RWPE1 (cell line): Measurements from ENCODE around the gene BICRA.
"Not testable (repeated sequence)": the region's sequence is repeated elsewhere in the genome, so short reads cannot be mapped to it uniquely, and the experiment has no call there.

Experiments
- CTCF ChIA-PET: fragments of 350-600 bp; sonication (Branson Sonifier 250); formaldehyde crosslinking; extraction: SDS; loops from one replicate; lab custom pipeline; 2021; lab: Yijun Ruan, JAX
- POLR2A ChIA-PET: fragments of 400-600 bp; formaldehyde crosslinking; extraction: SDS; loops from one replicate; lab custom pipeline; 2020; ENCODE audit warnings: antibody characterized with exemption; ENCODE audit not compliant: low non-redundant PET; lab: Yijun Ruan, JAX
- DNase-seq: peaks from one replicate; pipeline ENCODE4 v3.0.0; 2012; ENCODE audit warnings: low spot score
- H3K27ac ChIP-seq: fragments of 450-650 bp; 2 replicates; pipeline ENCODE4 v1.5.1; 2017
- TF ChIP-seq, protein P1 (sequence below): fragments of 450-650 bp; conservative IDR thresholded peaks from 2 replicates; pipeline ENCODE4 v1.5.1; 2017; ENCODE audit warnings: low read depth, mild to moderate bottlenecking

Gene BICRA

DNA sequence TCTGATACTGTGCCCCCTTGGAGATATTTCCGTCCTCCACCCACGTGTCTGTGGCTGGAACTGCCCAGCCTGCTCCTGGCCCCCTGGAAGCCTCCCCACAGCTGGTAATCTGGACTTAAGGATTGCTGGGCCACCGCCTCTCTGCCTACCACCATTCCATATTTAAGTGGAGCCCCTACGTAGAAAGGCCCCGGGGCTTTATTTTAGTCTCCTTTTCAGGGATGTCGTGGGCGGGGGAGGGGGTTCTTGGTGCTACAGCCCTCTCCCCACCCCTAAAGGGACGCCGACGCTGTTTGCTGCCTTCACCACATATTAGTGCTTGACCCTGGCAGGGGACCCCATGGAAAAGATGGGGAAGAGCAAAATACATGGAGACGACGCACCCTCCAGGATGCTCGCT is 133.7 kb downstream of the BICRA start:
- ChIA-PET CTCF (interaction anchor here (3.8 kb wide), 1 partner anchor 30 kb away, joined by 59 read pairs; the partner anchor contains the start of gene EHD2), POLR2A (interaction anchor here (1.2 kb wide), 1 partner anchor 29 kb away, joined by 4 read pairs; the partner anchor contains the start of gene EHD2)
- TF ChIP-seq, protein P1, sequence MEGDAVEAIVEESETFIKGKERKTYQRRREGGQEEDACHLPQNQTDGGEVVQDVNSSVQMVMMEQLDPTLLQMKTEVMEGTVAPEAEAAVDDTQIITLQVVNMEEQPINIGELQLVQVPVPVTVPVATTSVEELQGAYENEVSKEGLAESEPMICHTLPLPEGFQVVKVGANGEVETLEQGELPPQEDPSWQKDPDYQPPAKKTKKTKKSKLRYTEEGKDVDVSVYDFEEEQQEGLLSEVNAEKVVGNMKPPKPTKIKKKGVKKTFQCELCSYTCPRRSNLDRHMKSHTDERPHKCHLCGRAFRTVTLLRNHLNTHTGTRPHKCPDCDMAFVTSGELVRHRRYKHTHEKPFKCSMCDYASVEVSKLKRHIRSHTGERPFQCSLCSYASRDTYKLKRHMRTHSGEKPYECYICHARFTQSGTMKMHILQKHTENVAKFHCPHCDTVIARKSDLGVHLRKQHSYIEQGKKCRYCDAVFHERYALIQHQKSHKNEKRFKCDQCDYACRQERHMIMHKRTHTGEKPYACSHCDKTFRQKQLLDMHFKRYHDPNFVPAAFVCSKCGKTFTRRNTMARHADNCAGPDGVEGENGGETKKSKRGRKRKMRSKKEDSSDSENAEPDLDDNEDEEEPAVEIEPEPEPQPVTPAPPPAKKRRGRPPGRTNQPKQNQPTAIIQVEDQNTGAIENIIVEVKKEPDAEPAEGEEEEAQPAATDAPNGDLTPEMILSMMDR, result no peak

DNA sequence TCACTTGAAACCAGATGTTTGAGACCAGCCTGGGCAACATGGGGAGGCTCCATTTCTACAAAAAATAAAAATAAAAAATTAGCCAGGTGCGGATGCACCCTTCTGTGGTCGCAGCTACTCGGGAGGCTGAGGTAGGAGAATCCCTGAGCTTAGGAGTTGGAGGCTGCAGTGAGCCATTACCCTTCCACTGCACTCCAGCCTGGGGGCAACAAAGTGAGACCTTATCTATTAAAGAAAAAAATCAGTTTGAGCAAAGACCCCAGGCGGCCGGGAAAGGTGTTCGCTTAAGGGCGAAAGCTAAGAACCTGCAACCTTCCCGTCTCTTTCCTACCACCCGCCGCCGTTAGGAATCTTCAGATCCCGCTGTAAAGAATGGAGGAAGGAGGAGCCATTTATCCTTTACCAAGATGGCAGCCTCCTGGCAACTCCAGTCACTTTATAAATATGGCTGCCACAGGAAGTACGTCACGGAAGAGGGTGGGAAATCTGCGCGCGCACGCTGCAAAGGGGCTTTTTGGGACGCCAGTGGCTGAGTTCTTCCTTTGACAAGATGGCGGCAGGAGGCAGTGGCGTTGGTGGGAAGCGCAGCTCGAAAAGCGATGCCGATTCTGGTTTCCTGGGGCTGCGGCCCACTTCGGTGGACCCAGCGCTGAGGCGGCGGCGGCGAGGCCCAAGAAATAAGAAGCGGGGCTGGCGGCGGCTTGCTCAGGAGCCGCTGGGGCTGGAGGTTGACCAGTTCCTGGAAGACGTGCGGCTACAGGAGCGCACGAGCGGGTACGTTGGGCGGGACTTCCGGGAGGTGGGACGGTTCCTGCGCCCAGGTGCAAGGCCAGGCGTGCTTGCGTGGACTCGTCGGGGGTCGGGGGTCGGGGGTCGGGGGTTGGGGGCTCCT is 136.3 kb downstream of the BICRA start, which contains the start of gene NOP53:
Gene NOP53 (plus strand): TSS at position 537 of the 892 bp plus-strand sequence. CDS start 14 bp downstream, at position 551.
- peak within 1 kb of the TSS; percentile 99 for H3K27ac ChIP-seq
- TF ChIP-seq, protein P1, result no peak
- peak; percentile 89 for DNase-seq
- CTCF ChIA-PET, result interaction anchor here (0.6 to 3.8 kb wide), 4 partner anchors 10 to 33 kb away, joined by 3 to 59 read pairs (median 6); partner anchors contain the start of gene EHD2
- POLR2A ChIA-PET, result interaction anchor here (0.8 kb wide), 1 partner anchor 31 kb away, joined by 3 read pairs; no protein-coding TSS in a partner anchor

More for the DNA sequence above, 133.7 kb downstream of the BICRA start:
- H3K27ac ChIP-seq, result peak overlapping the region; percentile 99
- no peak for DNase-seq

DNA sequence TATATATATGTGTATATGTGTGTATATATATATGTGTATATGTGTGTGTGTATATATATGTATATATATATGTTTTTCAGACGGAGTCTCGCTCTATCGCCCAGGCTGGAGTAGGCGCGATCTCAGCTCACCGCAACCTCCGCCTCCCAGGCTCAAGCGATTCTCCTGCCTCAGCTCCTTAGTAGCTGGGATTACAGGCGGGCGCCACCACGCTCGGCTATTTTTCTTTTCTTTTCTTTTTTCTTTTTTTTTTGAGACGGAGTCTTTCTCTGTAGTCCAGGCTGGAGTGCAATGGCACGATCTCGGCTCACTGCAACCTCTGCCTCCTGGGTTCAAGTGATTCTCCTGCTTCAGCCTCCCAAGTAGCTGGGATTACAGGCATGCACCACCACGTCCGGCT is 137.2 kb downstream of the BICRA start:
- H3K27ac ChIP-seq, result peak overlapping the region; percentile 92
- CTCF ChIA-PET, result interaction anchor here (0.6 to 0.8 kb wide), 3 partner anchors 9 to 21 kb away, joined by 3 to 6 read pairs (median 5); no protein-coding TSS in a partner anchor
- DNase-seq, result not testable (repeated sequence)
- POLR2A ChIA-PET, result interaction anchor here (0.6 to 0.8 kb wide), 2 partner anchors 12 to 30 kb away, joined by 3 to 5 read pairs; no protein-coding TSS in a partner anchor

DNA sequence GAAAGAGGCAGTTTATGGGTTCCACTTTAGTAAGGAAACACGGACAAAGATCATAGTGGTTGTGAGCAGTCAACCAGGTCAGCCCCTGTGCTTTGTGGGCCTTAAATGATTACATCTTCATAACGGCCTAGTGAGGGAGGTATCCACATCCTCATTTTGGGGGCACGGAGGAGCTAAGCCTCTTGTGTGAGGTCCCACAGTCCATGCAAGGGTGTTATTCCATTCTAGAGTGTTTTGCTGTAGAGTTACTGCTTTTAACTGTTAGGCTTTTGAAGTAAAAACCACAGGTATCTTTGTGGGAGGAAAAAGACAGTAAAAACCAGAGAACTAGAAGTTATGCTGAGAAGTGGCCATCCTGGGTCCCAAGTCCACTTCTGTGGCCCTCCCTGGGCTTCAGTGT is 140.4 kb downstream of the BICRA start:
- ChIA-PET POLR2A (no interaction called here), CTCF (interaction anchor here (0.7 kb wide), 1 partner anchor 1197 kb away, joined by 3 read pairs; no protein-coding TSS in a partner anchor)
- H3K27ac ChIP-seq, result peak overlapping the region; percentile 55; the same call in 1 of the 2 replicates
- TF ChIP-seq, protein P1, result no peak
- DNase-seq, result no peak

DNA sequence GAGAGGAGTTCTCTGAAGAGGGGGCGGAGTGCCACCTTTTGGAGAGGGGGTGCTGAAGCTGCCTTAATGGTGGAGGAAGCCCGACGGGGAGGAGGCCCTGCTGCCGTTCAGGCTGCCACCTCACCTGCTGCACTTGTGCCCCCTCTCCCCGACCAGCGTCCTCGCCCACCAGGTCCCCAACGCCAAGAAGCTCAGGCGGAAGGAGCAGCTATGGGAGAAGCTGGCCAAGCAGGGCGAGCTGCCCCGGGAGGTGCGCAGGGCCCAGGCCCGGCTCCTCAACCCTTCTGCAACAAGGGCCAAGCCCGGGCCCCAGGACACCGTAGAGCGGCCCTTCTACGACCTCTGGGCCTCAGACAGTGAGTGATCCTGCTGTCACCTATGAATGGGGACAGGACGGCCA is 141.8 kb downstream of the BICRA start:
- CTCF ChIA-PET, result interaction anchor here (1.1 kb wide), 1 partner anchor 38 kb away, joined by 5 read pairs; the partner anchor contains the start of gene EHD2
- TF ChIP-seq, protein P1, result no peak
- DNase-seq, result no peak
- POLR2A ChIA-PET, result no interaction called here
- H3K27ac ChIP-seq, result no peak overlapping the region

DNA sequence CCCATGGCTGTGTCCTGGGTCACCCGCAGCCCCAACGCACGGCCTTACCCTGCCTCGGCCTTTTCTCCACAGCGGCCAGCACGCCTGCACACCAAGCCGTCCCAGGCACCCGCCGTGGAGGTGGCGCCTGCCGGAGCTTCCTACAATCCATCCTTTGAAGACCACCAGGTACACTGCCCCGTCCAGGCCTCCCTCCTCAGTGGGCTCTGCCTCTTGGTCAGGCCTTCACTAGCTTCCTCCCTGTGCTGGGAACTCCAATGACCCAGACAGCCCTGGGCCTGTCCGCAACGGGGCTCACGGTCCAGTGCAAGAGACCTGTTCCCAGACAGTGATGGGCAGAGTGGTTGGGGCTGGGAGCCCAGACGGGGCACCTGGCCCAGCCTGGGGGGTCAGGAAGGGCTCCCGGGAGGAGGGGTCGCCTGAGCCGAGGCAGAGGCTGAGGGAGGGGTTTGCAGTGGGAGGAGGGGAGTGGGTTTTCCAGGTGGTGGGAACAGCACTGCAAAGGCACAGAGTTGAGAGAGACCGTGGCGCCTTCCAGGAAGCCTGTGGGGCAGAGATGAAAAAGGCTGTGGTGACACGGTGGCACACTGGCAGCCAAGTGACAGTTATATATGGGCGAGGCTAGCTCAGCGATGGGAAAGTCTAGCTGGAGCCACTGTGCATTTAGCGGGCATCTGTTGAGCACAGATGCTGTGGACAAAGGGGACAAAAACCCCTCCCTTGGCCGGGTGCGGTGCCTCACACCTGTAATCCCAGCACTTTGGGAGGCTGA is 143.7 kb downstream of the BICRA start:
- DNase-seq, result no peak
- TF ChIP-seq, protein P1, result no peak

More for the DNA sequence above, 143.7 kb downstream of the BICRA start:
- CTCF ChIA-PET, result interaction anchor here (0.7 kb wide), 1 partner anchor 40 kb away, joined by 10 read pairs; no protein-coding TSS in a partner anchor
- H3K27ac ChIP-seq, result peak overlapping the region; percentile 12; the same call in 1 of the 2 replicates
- POLR2A ChIA-PET, result no interaction called here
